SH-SY5Y (cell line): ENCODE data around the gene KCNJ12.

Source experiments
- GATA2 ChIP-seq: IDR thresholded peaks from 2 replicates; pipeline ENCODE4 v1.6.1; 2011; ENCODE audit warnings: mild to moderate bottlenecking, low read depth, low read length
- GATA3 ChIP-seq: IDR thresholded peaks from 2 replicates; pipeline ENCODE4 v1.6.1; 2011; ENCODE audit warnings: low read depth, mild to moderate bottlenecking, low read length, moderate library complexity

DNA sequence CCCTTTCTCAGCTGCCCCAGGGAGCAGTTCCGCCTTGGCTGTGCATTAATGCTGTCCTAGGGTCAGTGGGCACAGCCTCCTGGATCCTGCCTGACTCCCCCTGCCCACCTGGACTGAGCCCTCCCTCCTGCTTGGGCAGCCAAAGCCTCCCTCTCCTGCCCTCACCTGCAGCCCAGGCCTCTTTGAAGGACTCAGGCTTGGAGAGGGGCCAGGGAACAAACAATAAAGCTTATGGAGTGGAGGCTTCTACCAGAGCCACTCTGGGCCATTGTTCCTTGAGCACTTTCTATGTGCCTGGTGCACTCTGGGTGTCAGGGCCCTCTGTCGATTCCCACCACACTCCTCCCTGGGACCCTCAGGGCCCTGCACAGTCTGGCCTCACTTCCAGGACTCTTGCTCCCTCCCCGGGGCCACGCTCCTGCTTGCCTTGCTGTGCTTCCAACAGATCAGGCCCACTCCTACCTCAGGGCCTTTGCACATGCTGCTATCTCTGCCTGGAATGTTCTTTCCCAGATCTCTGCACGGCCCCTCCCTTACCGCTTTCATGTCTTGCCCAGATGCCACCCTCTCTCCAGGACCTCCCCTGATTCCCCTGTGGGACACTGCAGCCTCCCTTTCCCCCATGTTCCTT is 5.0 kb downstream of the KCNJ12 start:
- TF ChIP-seq GATA2 (no peak), GATA3 (no peak)
